A673 (cell line): Measurements from ENCODE around the gene NID1. TPM values are rescaled to one million over a fixed set of nuclear protein-coding genes. Genes with fewer than 3 reads are reported as not detected.

Experiments
- BruUV-seq: library from RNA; stranded (reverse); fragments of 400-500 nt; replicated peaks from 2 replicates; lab custom pipeline; 2021; lab: Mats Ljungman, UMichigan
- CTCF ChIA-PET: fragments of 300-600 bp; sonication (Branson Sonifier 250); formaldehyde crosslinking; loops from one replicate; lab custom pipeline; 2022; ENCODE audit warnings: antibody characterized with exemption; lab: Charles Lee
- POLR2A ChIA-PET: fragments of 300-600 bp; sonication (Branson Sonifier 250); formaldehyde crosslinking; loops from one replicate; lab custom pipeline; 2022; ENCODE audit warnings: antibody characterized with exemption; ENCODE audit not compliant: low non-redundant PET; lab: Charles Lee
- DNase-seq: peaks from one replicate; pipeline ENCODE4 v3.0.0-alpha.2; 2015; ENCODE audit warnings: low spot score
- H3K27ac ChIP-seq: fragments of 200-600 bp; sonication (generic); 2 replicates; pipeline ENCODE4 v1.5.1; 2016; ENCODE audit warnings: mixed run types, low read depth, mild to moderate bottlenecking, mixed read lengths, antibody characterized with exemption, low read length; ENCODE audit not compliant: poor library complexity, severe bottlenecking
- H3K27me3 ChIP-seq: fragments of 200-600 bp; sonication (generic); replicated peaks from 2 replicates; pipeline ENCODE4 v1.6.1; 2017; ENCODE audit warnings: mixed run types, low read depth, mild to moderate bottlenecking, mixed read lengths, antibody characterized with exemption, low read length; ENCODE audit not compliant: insufficient read depth, poor library complexity
- H3K36me3 ChIP-seq: fragments of 200-600 bp; sonication (generic); 2 replicates; pipeline ENCODE4 v1.6.1; 2016; ENCODE audit warnings: mixed run types, mild to moderate bottlenecking, mixed read lengths, antibody characterized with exemption, low read length; ENCODE audit not compliant: insufficient read depth, poor library complexity, severe bottlenecking
- H3K4me1 ChIP-seq: fragments of 200-600 bp; sonication (generic); 2 replicates; pipeline ENCODE4 v1.6.1; 2017; ENCODE audit warnings: mixed run types, mild to moderate bottlenecking, mixed read lengths, antibody characterized with exemption, low read length; ENCODE audit not compliant: insufficient read depth, poor library complexity, severe bottlenecking
- H3K4me3 ChIP-seq: fragments of 200-600 bp; sonication (generic); 2 replicates; pipeline ENCODE4 v1.5.1; 2016; ENCODE audit warnings: low read depth, mixed run types, mild to moderate bottlenecking, mixed read lengths, low read length; ENCODE audit not compliant: poor library complexity, severe bottlenecking
- H3K9me3 ChIP-seq: fragments of 200-600 bp; sonication (generic); 2 replicates; pipeline ENCODE4 v1.6.1; 2016; ENCODE audit warnings: mixed run types, low read depth, mild to moderate bottlenecking, mixed read lengths, antibody characterized with exemption, low read length; ENCODE audit not compliant: poor library complexity, severe bottlenecking
- EZH2 ChIP-seq: fragments of 200-600 bp; sonication (generic); IDR thresholded peaks from 2 replicates; pipeline ENCODE4 v1.6.1; 2017; ENCODE audit warnings: borderline replicate concordance, low read depth, mild to moderate bottlenecking, mixed read lengths, antibody characterized with exemption, low read length; ENCODE audit not compliant: poor library complexity, severe bottlenecking
- intact Hi-C: fragments of 100-400 bp; cut with micrococcal nuclease; formaldehyde crosslinking; loops from one replicate; pipeline ENCODE4 v1.10.0; 2022; ENCODE audit not compliant: unreplicated experiment
- total RNA-seq: library from RNA; stranded (reverse); gene quantifications from 2 replicates; pipeline ENCODE4 v1.2.3, GENCODE V29; 2021
- TF ChIP-seq, protein P1 (sequence below): fragments of 300-800, 200-600 bp; sonication (generic); conservative IDR thresholded peaks from 2 replicates; pipeline ENCODE4 v1.5.1; 2017; ENCODE audit warnings: low read depth, mild to moderate bottlenecking, antibody characterized with exemption, low read length, moderate library complexity, mixed read lengths

NID1 gene
- total RNA-seq, 1 experiment from 2014 or later = 0.64 TPM

DNA sequence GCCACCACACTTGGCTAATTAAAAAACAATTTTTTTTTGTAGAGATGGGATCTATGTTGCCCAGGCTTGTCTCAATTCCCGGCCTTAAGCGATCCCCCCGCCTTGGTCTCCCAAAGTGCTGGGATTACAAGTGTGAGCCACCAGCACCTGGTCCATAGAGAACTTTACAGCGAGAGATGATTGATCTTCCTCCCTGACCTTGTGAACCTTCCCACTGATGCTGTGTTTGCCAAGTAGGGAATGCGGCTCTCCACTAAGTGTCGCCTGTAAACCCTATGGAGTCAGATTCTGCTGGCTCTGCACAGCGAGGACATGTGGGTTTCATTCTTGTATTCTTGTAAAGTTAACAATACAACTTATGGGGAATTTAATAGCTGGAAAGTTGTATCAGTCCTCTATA is 116.9 kb downstream of the NID1 start:
- intact Hi-C loops = no loop called here
- CTCF ChIA-PET = no interaction called here
- no peaks in the 10 kb centered on the region for H3K4me1 ChIP-seq
- no peaks in the 10 kb centered on the region for H3K36me3 ChIP-seq
- H3K27me3 ChIP-seq = no peaks in the 10 kb centered on the region
- H3K9me3 ChIP-seq = no peaks in the 10 kb centered on the region
- no peak overlapping the region for H3K27ac ChIP-seq
- POLR2A ChIA-PET = no interaction called here
- no peak for TF ChIP-seq EZH2
- TF ChIP-seq, protein P1, sequence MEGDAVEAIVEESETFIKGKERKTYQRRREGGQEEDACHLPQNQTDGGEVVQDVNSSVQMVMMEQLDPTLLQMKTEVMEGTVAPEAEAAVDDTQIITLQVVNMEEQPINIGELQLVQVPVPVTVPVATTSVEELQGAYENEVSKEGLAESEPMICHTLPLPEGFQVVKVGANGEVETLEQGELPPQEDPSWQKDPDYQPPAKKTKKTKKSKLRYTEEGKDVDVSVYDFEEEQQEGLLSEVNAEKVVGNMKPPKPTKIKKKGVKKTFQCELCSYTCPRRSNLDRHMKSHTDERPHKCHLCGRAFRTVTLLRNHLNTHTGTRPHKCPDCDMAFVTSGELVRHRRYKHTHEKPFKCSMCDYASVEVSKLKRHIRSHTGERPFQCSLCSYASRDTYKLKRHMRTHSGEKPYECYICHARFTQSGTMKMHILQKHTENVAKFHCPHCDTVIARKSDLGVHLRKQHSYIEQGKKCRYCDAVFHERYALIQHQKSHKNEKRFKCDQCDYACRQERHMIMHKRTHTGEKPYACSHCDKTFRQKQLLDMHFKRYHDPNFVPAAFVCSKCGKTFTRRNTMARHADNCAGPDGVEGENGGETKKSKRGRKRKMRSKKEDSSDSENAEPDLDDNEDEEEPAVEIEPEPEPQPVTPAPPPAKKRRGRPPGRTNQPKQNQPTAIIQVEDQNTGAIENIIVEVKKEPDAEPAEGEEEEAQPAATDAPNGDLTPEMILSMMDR = no peak
- H3K4me3 ChIP-seq = no peak overlapping the region
- no TSS peak for BruUV-seq
- DNase-seq = no peak

DNA sequence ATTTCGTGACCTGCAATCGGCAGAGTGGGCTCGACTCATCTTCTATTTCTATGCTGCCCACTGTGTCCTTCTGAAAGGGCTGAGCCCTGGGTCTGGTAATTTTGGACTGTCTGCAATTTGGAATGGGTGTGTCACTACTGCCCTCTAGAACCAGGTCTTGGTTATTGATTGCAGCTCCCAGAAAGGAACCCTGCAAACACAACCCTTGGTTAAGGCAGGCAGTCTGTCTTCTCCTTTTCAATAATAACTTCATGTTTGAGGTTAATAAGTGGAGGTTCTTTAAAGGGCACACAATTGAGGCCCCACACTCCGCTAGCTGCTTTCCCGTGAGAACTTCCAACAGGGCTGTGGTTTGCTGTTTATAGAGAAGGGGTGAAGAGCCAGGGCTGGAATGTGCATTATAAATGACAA is 118.3 kb downstream of the NID1 start:
- Histone ChIP-seq H3K4me1 (no peaks in the 10 kb centered on the region), H3K9me3 (no peaks in the 10 kb centered on the region), H3K36me3 (no peaks in the 10 kb centered on the region), H3K27me3 (no peaks in the 10 kb centered on the region), H3K27ac (no peak overlapping the region), H3K4me3 (no peak overlapping the region)
- no peak for TF ChIP-seq EZH2
- TF ChIP-seq, protein P1 = 0 out of 2 replicates have a peak, but pooled peaks have one; percentile 12
- CTCF ChIA-PET = no interaction called here
- no peak for DNase-seq
- intact Hi-C loops = no loop called here
- no TSS peak for BruUV-seq
- POLR2A ChIA-PET = no interaction called here

DNA sequence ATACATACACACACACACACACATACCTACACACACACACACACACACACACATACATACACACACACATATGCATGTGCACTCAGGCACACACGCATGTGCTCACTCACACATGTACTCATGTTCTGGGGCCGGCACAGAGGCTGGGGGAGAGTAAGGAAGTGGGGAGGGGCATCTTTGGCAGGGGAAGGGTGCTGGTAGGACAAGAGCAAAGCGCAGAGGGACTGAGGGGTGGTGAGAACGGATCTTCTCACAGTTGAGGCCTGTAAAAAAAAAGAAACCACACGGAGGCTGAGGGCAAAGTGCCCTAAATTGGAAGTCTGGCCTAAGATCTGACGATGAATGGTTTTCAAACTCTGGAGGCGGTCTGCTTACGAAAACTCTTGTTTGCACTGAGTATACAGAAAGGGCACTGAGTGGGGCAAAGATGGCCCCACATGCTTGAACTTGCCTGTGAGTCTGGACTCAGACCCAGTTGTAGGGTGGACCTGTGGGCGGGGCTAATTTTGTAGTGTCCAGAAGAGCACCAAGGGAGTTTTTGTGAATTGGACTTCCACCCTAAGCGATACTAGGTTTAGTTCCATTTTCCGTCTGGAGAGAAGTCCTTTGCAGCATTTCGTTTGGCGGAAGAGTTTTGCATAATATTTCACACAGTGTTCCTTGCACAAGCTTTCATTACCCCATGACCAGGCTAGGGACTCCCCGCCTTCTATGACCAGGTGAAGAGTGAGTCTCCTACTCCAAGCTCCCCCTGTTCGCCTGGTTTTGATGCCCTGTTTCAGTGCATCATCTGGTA is 118.9 kb downstream of the NID1 start:
- TF ChIP-seq, protein P1 = no peak
- no peak for TF ChIP-seq EZH2
- no peaks in the 10 kb centered on the region for H3K4me1 ChIP-seq
- H3K4me3 ChIP-seq = no peak overlapping the region
- H3K9me3 ChIP-seq = no peaks in the 10 kb centered on the region
- ChIA-PET POLR2A (no interaction called here), CTCF (no interaction called here)
- no peaks in the 10 kb centered on the region for H3K36me3 ChIP-seq
- DNase-seq = no peak
- no TSS peak for BruUV-seq
- no peak overlapping the region for H3K27ac ChIP-seq
- intact Hi-C loops = no loop called here
- H3K27me3 ChIP-seq = no peaks in the 10 kb centered on the region
